HG02571 (cell line): ENCODE results near the gene NEU4.
"Not testable (repeated sequence)": the region's sequence is repeated elsewhere in the genome, so short reads cannot be mapped to it uniquely, and the experiment has no call there.

Source experiments
- ATAC-seq: cut with Tn5 transposase; IDR thresholded peaks from one replicate; pipeline ENCODE4 v1.9.1; 2021; ENCODE audit warnings: mild to moderate bottlenecking, moderate library complexity; ENCODE audit not compliant: unreplicated experiment

NEU4 gene

GRCh38 chr2:241811952-241812729 lies 3.1 kb downstream of the NEU4 start:
- no peak for ATAC-seq

- no peak for ATAC-seq
Observed at GRCh38 chr2:241812730-241813643, 4.0 kb downstream of the NEU4 start.

GRCh38 chr2:241813644-241814392 lies 4.8 kb downstream of the NEU4 start:
- ATAC-seq = no peak

GRCh38 chr2:241814393-241814642 lies 5.3 kb downstream of the NEU4 start:
- no peak for ATAC-seq

- no peak for ATAC-seq
Observed at GRCh38 chr2:241814643-241815476, 5.9 kb downstream of the NEU4 start.

- no peak for ATAC-seq
Observed at GRCh38 chr2:241815477-241816430, 6.8 kb downstream of the NEU4 start.

GRCh38 chr2:241816431-241817121 lies 7.6 kb downstream of the NEU4 start:
- no peak for ATAC-seq

- no peak for ATAC-seq
Observed at GRCh38 chr2:241817126-241817820, 8.3 kb downstream of the NEU4 start.

- ATAC-seq = not testable (repeated sequence)
Observed at GRCh38 chr2:241817821-241818215, 8.8 kb downstream of the NEU4 start.

GRCh38 chr2:241818229-241818942 lies 9.4 kb downstream of the NEU4 start:
- no peak for ATAC-seq

GRCh38 chr2:241818943-241819270 lies 9.9 kb downstream of the NEU4 start:
- no peak for ATAC-seq

GRCh38 chr2:241819947-241820624 lies 11.1 kb downstream of the NEU4 start:
- ATAC-seq = not testable (repeated sequence)

- ATAC-seq = no peak
Observed at GRCh38 chr2:241820625-241821384, 11.8 kb downstream of the NEU4 start.

- ATAC-seq = no peak
Observed at GRCh38 chr2:241821460-241822263, 12.7 kb downstream of the NEU4 start.

- ATAC-seq = no peak
Observed at GRCh38 chr2:241822264-241822623, 13.3 kb downstream of the NEU4 start.
